ENCODE data around the gene NOL4L. TPM values are rescaled to one million over a fixed set of nuclear protein-coding genes. Genes with fewer than 3 reads are reported as not detected.

The NOL4L gene
- total and polyA plus RNA-seq, 2 experiments from 2014 or later = 38.8 to 39.2 TPM

DNA sequence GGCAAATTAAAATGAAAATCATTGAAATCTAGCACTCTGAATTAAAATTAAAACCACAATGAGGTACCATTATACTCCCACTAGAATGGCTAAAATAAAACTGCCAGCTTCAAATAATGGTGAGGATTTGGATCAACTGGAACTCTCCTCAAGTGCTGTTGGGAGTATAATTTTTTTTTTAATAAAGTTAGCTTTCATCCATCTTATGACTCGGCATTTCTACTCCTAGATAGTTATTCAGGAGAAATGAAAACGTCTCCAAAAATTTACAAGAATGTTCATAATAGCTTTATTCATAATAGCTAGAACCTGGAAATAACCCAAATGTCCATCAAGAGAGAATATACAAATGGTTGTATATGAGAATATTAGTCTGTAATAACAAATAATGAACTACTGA lies 163.8 kb downstream of the NOL4L start:
- H2AFZ ChIP-seq = no peak overlapping the region
- Mint-ChIP-seq H3K27me3 (ENCODE audit: insufficient read depth, low read depth, poor library complexity) (no peaks in the 10 kb centered on the region), H3K27ac (no peak overlapping the region), H3K4me1 (no peaks in the 10 kb centered on the region; the same call in 1 of the 3 replicates), H3K4me3 (no peak overlapping the region), H3K9me3 (no peaks in the 10 kb centered on the region), H3K36me3 (ENCODE audit: low read depth) (no peaks in the 10 kb centered on the region)
- TF ChIP-seq CREB1 (CRISPR knock-in tag; IDR thresholded peaks at IDR 0.05; ENCODE audit: low read depth) = no peak
- no peaks in the 10 kb centered on the region for H3K27me3 ChIP-seq (ENCODE audit: insufficient read depth)
- H3K27ac ChIP-seq (ENCODE audit: low read depth) = no peak overlapping the region
- no peaks in the 10 kb centered on the region for H3K36me3 ChIP-seq (ENCODE audit: insufficient read depth)
- H3K4me2 ChIP-seq = no peak overlapping the region
- ATAC-seq (no peak), DNase-seq (ENCODE audit: low spot score) (no peak)
- H3F3A ChIP-seq (replicated peaks; ENCODE audit: low read depth) = no peaks in the 10 kb centered on the region
- H4K20me1 ChIP-seq (replicated peaks; ENCODE audit: insufficient read depth) = peaks cover 6% of the 10 kb centered on the region
- H3K9me2 ChIP-seq (ENCODE audit: insufficient read depth) = no peaks in the 10 kb centered on the region
- no peak overlapping the region for H3K4me3 ChIP-seq
- H3K79me2 ChIP-seq (replicated peaks; ENCODE audit: insufficient read depth) = no peaks in the 10 kb centered on the region
- H3K4me1 ChIP-seq (ENCODE audit: insufficient read depth) = no peaks in the 10 kb centered on the region

DNA sequence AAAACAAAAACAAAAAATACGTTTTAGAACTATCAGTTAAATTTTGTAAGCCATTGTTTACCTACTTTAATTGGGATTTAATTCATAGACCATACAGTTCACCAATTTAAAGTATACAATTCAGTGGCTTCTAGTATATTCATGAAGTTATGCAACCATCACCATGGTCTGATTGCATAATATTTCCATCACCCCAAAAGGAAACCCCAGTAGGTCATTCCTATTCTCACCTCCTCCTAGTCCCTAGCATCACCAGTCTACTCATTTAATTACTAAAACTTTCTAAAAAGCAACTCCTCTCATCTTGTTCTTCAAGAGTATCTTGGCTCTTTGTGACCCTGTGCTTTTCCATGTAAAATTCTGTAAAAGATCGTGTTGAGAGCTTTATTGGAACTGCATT lies 166.8 kb downstream of the NOL4L start:
- no peaks in the 10 kb centered on the region; the same call in 1 of the 2 replicates for H3K79me2 ChIP-seq (replicated peaks; ENCODE audit: insufficient read depth)
- no peak overlapping the region for H3K27ac ChIP-seq (ENCODE audit: low read depth)
- H4K20me1 ChIP-seq (replicated peaks; ENCODE audit: insufficient read depth) = peaks cover 9% of the 10 kb centered on the region
- peaks cover 15% of the 10 kb centered on the region; the same call in 1 of the 2 replicates for H3K4me1 ChIP-seq (ENCODE audit: insufficient read depth)
- no peaks in the 10 kb centered on the region for H3K36me3 ChIP-seq (ENCODE audit: insufficient read depth)
- no peak overlapping the region for H3K4me3 Mint-ChIP-seq
- H3K4me1 Mint-ChIP-seq = peaks cover 12% of the 10 kb centered on the region
- no peak overlapping the region for H3K4me3 ChIP-seq
- H3K9me3 Mint-ChIP-seq = no peaks in the 10 kb centered on the region
- H3K36me3 Mint-ChIP-seq (ENCODE audit: low read depth) = no peaks in the 10 kb centered on the region
- H2AFZ ChIP-seq = no peak overlapping the region
- no peak overlapping the region for H3K4me2 ChIP-seq
- peaks cover 2% of the 10 kb centered on the region for H3K27me3 Mint-ChIP-seq (ENCODE audit: insufficient read depth, low read depth, poor library complexity)
- H3K27ac Mint-ChIP-seq = no peak overlapping the region
- no peaks in the 10 kb centered on the region for H3K9me2 ChIP-seq (ENCODE audit: insufficient read depth)
- no peak for ATAC-seq
- TF ChIP-seq STAT1 (IDR thresholded peaks at IDR 0.05; ENCODE audit: unreplicated experiment) (no peak), EZH2 (IDR thresholded peaks at IDR 0.05; ENCODE audit: low read depth, unreplicated experiment) (no peak), EZH2phosphoT487 (IDR thresholded peaks at IDR 0.05; ENCODE audit: unreplicated experiment) (no peak)
- TF ChIP-seq, protein P1, sequence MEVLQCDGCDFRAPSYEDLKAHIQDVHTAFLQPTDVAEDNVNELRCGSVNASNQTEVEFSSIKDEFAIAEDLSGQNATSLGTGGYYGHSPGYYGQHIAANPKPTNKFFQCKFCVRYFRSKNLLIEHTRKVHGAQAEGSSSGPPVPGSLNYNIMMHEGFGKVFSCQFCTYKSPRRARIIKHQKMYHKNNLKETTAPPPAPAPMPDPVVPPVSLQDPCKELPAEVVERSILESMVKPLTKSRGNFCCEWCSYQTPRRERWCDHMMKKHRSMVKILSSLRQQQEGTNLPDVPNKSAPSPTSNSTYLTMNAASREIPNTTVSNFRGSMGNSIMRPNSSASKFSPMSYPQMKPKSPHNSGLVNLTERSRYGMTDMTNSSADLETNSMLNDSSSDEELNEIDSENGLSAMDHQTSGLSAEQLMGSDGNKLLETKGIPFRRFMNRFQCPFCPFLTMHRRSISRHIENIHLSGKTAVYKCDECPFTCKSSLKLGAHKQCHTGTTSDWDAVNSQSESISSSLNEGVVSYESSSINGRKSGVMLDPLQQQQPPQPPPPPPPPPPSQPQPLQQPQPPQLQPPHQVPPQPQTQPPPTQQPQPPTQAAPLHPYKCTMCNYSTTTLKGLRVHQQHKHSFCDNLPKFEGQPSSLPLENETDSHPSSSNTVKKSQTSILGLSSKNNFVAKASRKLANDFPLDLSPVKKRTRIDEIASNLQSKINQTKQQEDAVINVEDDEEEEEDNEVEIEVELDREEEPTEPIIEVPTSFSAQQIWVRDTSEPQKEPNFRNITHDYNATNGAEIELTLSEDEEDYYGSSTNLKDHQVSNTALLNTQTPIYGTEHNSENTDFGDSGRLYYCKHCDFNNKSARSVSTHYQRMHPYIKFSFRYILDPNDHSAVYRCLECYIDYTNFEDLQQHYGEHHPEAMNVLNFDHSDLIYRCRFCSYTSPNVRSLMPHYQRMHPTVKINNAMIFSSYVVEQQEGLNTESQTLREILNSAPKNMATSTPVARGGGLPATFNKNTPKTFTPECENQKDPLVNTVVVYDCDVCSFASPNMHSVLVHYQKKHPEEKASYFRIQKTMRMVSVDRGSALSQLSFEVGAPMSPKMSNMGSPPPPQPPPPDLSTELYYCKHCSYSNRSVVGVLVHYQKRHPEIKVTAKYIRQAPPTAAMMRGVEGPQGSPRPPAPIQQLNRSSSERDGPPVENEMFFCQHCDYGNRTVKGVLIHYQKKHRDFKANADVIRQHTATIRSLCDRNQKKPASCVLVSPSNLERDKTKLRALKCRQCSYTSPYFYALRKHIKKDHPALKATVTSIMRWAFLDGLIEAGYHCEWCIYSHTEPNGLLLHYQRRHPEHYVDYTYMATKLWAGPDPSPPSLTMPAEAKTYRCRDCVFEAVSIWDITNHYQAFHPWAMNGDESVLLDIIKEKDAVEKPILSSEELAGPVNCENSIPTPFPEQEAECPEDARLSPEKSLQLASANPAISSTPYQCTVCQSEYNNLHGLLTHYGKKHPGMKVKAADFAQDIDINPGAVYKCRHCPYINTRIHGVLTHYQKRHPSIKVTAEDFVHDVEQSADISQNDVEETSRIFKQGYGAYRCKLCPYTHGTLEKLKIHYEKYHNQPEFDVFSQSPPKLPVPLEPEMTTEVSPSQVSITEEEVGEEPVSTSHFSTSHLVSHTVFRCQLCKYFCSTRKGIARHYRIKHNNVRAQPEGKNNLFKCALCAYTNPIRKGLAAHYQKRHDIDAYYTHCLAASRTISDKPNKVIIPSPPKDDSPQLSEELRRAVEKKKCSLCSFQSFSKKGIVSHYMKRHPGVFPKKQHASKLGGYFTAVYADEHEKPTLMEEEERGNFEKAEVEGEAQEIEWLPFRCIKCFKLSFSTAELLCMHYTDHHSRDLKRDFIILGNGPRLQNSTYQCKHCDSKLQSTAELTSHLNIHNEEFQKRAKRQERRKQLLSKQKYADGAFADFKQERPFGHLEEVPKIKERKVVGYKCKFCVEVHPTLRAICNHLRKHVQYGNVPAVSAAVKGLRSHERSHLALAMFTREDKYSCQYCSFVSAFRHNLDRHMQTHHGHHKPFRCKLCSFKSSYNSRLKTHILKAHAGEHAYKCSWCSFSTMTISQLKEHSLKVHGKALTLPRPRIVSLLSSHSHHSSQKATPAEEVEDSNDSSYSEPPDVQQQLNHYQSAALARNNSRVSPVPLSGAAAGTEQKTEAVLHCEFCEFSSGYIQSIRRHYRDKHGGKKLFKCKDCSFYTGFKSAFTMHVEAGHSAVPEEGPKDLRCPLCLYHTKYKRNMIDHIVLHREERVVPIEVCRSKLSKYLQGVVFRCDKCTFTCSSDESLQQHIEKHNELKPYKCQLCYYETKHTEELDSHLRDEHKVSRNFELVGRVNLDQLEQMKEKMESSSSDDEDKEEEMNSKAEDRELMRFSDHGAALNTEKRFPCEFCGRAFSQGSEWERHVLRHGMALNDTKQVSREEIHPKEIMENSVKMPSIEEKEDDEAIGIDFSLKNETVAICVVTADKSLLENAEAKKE (CRISPR knock-in tag; IDR thresholded peaks at IDR 0.05) = no peak
- DNase-seq (ENCODE audit: low spot score) = no peak
- H3F3A ChIP-seq (replicated peaks; ENCODE audit: low read depth) = no peaks in the 10 kb centered on the region
- no peaks in the 10 kb centered on the region for H3K27me3 ChIP-seq (ENCODE audit: insufficient read depth)

Data from GM23338 (cell line).